Karpas-422 (cell line): ENCODE measurements around the gene C4orf50. TPM values are rescaled to one million over a fixed set of nuclear protein-coding genes. Genes with fewer than 3 reads are reported as not detected.

Experiments used
- DNase-seq: peaks from one replicate; pipeline ENCODE4 v3.0.0-alpha.2; 2015
- H2AFZ ChIP-seq: fragments of 200-600 bp; sonication (generic); 2 replicates; pipeline ENCODE4 v1.6.1; 2014; ENCODE audit warnings: antibody characterized with exemption, low read length, mixed read lengths
- H3K27ac ChIP-seq: fragments of 200-600 bp; sonication (generic); 2 replicates; pipeline ENCODE4 v1.5.1; 2014; ENCODE audit warnings: mild to moderate bottlenecking, low read length, moderate library complexity
- H3K27me3 ChIP-seq: fragments of 200-600 bp; sonication (generic); 2 replicates; pipeline ENCODE4 v1.6.1; 2014; ENCODE audit warnings: low read length, mixed read lengths
- H3K36me3 ChIP-seq: fragments of 200-600 bp; sonication (generic); 2 replicates; pipeline ENCODE4 v1.6.1; 2014; ENCODE audit warnings: low read length, mixed read lengths; ENCODE audit not compliant: insufficient read depth
- H3K4me1 ChIP-seq: fragments of 200-600 bp; sonication (generic); 2 replicates; pipeline ENCODE4 v1.6.1; 2014; ENCODE audit warnings: mild to moderate bottlenecking, low read length, mixed read lengths
- H3K4me2 ChIP-seq: fragments of 200-600 bp; sonication (generic); 2 replicates; pipeline ENCODE4 v1.6.1; 2014; ENCODE audit warnings: low read length, low read depth, mild to moderate bottlenecking; ENCODE audit not compliant: poor library complexity, severe bottlenecking
- H3K4me3 ChIP-seq: fragments of 200-600 bp; sonication (generic); 2 replicates; pipeline ENCODE4 v1.5.1; 2014; ENCODE audit warnings: mild to moderate bottlenecking, antibody characterized with exemption, low read length, mixed read lengths
- H3K79me2 ChIP-seq: fragments of 200-600 bp; sonication (generic); 2 replicates; pipeline ENCODE4 v1.6.1; 2014; ENCODE audit warnings: mild to moderate bottlenecking, low read length, mixed read lengths
- H3K9ac ChIP-seq: fragments of 200-600 bp; sonication (generic); 2 replicates; pipeline ENCODE4 v1.6.0; 2014; ENCODE audit warnings: low read length
- H3K9me2 ChIP-seq: fragments of 200-600 bp; sonication (generic), shearing (Covaris generic); replicated peaks from 2 replicates; pipeline ENCODE4 v1.6.0; 2014; ENCODE audit warnings: mild to moderate bottlenecking, low read length, moderate library complexity; ENCODE audit not compliant: insufficient read depth
- H3K9me3 ChIP-seq: fragments of 300-700, 200-600 bp; sonication (generic); 2 replicates; pipeline ENCODE4 v1.6.1; 2014; ENCODE audit warnings: low read length, mixed read lengths
- H4K20me1 ChIP-seq: fragments of 200-600 bp; sonication (generic); 2 replicates; pipeline ENCODE4 v1.6.1; 2014; ENCODE audit warnings: mild to moderate bottlenecking, antibody characterized with exemption, low read length, low read depth; ENCODE audit not compliant: insufficient read depth
- total RNA-seq: library from RNA; depleted of rRNA; stranded (reverse); fragments of >200 nt; shearing (Covaris generic); gene quantifications from 2 replicates; pipeline ENCODE4 v1.2.3, GENCODE V29; 2014; ENCODE audit warnings: low replicate concordance

Gene C4orf50
- total RNA-seq, 1 experiment from 2014 or later: 0.19 TPM

- DNase-seq: peak; percentile 62
- peaks cover 6% of the 10 kb centered on the region for H3K27me3 ChIP-seq
- H3K4me2 ChIP-seq: peak overlapping the region; percentile 51
- H3K36me3 ChIP-seq: no peaks in the 10 kb centered on the region; the same call in 1 of the 2 replicates
- H3K4me3 ChIP-seq: peak overlapping the region; percentile 13; the same call in 1 of the 2 replicates
- no peaks in the 10 kb centered on the region for H3K79me2 ChIP-seq
- peak overlapping the region; percentile 25; the same call in 1 of the 2 replicates for H3K9ac ChIP-seq
- no peaks in the 10 kb centered on the region for H3K9me2 ChIP-seq
- H3K9me3 ChIP-seq: peaks cover 17% of the 10 kb centered on the region
- H2AFZ ChIP-seq: no peak overlapping the region
- H3K4me1 ChIP-seq: peaks cover 52% of the 10 kb centered on the region
- no peaks in the 10 kb centered on the region for H4K20me1 ChIP-seq
- H3K27ac ChIP-seq: no peak overlapping the region
Observed at GRCh38 chr4:5982156-5982973, 35.9 kb downstream of the C4orf50 start.

- H3K36me3 ChIP-seq: no peaks in the 10 kb centered on the region; the same call in 1 of the 2 replicates
Observed at GRCh38 chr4:5980436-5981155, 37.6 kb downstream of the C4orf50 start.

GRCh38 chr4:5979981-5980380 is 38.2 kb downstream of the C4orf50 start:
- Histone ChIP-seq H2AFZ (no peak overlapping the region), H3K4me3 (no peak overlapping the region), H4K20me1 (no peaks in the 10 kb centered on the region), H3K9ac (0 out of 2 replicates have a peak overlapping the region, but pooled peaks have one; percentile 15), H3K9me3 (peaks cover 16% of the 10 kb centered on the region), H3K27me3 (peaks cover 6% of the 10 kb centered on the region), H3K4me1 (peaks cover 56% of the 10 kb centered on the region), H3K4me2 (peak overlapping the region; percentile 34), H3K36me3 (no peaks in the 10 kb centered on the region; the same call in 1 of the 2 replicates), H3K9me2 (no peaks in the 10 kb centered on the region), H3K27ac (no peak overlapping the region), H3K79me2 (no peaks in the 10 kb centered on the region)
- peak; percentile 78 for DNase-seq

More at GRCh38 chr4:5980436-5981155, 37.6 kb downstream of the C4orf50 start:
- peaks cover 56% of the 10 kb centered on the region for H3K4me1 ChIP-seq
- no peak overlapping the region for H3K9ac ChIP-seq
- no peak overlapping the region for H3K27ac ChIP-seq
- H3K4me3 ChIP-seq: no peak overlapping the region
- H3K27me3 ChIP-seq: peaks cover 6% of the 10 kb centered on the region
- H3K9me2 ChIP-seq: no peaks in the 10 kb centered on the region
- H3K79me2 ChIP-seq: no peaks in the 10 kb centered on the region
- H3K9me3 ChIP-seq: peaks cover 17% of the 10 kb centered on the region
- DNase-seq: no peak
- H2AFZ ChIP-seq: no peak overlapping the region
- H3K4me2 ChIP-seq: peak overlapping the region; percentile 34
- H4K20me1 ChIP-seq: no peaks in the 10 kb centered on the region

- Histone ChIP-seq H3K27me3 (no peaks in the 10 kb centered on the region), H3K79me2 (no peaks in the 10 kb centered on the region), H3K9ac (no peak overlapping the region), H3K4me2 (no peak overlapping the region), H3K27ac (no peak overlapping the region), H3K36me3 (no peaks in the 10 kb centered on the region), H2AFZ (no peak overlapping the region), H4K20me1 (no peaks in the 10 kb centered on the region), H3K9me3 (no peaks in the 10 kb centered on the region), H3K4me1 (peaks cover 50% of the 10 kb centered on the region), H3K4me3 (no peak overlapping the region), H3K9me2 (no peaks in the 10 kb centered on the region)
- no peak for DNase-seq
Observed at GRCh38 chr4:5976921-5977320, 41.3 kb downstream of the C4orf50 start.

- H3K9me2 ChIP-seq: no peaks in the 10 kb centered on the region
- no peaks in the 10 kb centered on the region for H3K9me3 ChIP-seq
- no peak overlapping the region for H3K4me3 ChIP-seq
- no peaks in the 10 kb centered on the region for H4K20me1 ChIP-seq
- no peaks in the 10 kb centered on the region for H3K36me3 ChIP-seq
- no peaks in the 10 kb centered on the region for H3K27me3 ChIP-seq
- H3K27ac ChIP-seq: no peak overlapping the region
- no peak overlapping the region for H2AFZ ChIP-seq
- peak; percentile 66 for DNase-seq
- peaks cover 50% of the 10 kb centered on the region for H3K4me1 ChIP-seq
- H3K9ac ChIP-seq: no peak overlapping the region
- no peak overlapping the region for H3K4me2 ChIP-seq
- no peaks in the 10 kb centered on the region for H3K79me2 ChIP-seq
Observed at GRCh38 chr4:5976431-5976830, 41.8 kb downstream of the C4orf50 start.

- Histone ChIP-seq H3K9me2 (no peaks in the 10 kb centered on the region), H3K27ac (no peak overlapping the region), H4K20me1 (no peaks in the 10 kb centered on the region), H3K79me2 (no peaks in the 10 kb centered on the region), H3K9me3 (no peaks in the 10 kb centered on the region), H3K9ac (no peak overlapping the region), H3K27me3 (no peaks in the 10 kb centered on the region), H3K4me1 (peaks cover 47% of the 10 kb centered on the region), H2AFZ (no peak overlapping the region), H3K4me3 (no peak overlapping the region), H3K4me2 (no peak overlapping the region), H3K36me3 (no peaks in the 10 kb centered on the region)
- no peak for DNase-seq
Observed at GRCh38 chr4:5974321-5974720, 43.9 kb downstream of the C4orf50 start.

GRCh38 chr4:5973486-5974220 is 44.6 kb downstream of the C4orf50 start:
- Histone ChIP-seq H3K79me2 (no peaks in the 10 kb centered on the region), H3K36me3 (no peaks in the 10 kb centered on the region), H3K9ac (no peak overlapping the region), H3K27me3 (0 out of 2 replicates have a peak, but pooled peaks cover 2% of the 10 kb centered on the region), H3K9me2 (no peaks in the 10 kb centered on the region), H3K4me1 (peaks cover 44% of the 10 kb centered on the region), H3K9me3 (no peaks in the 10 kb centered on the region), H3K4me3 (no peak overlapping the region), H3K4me2 (no peak overlapping the region), H4K20me1 (no peaks in the 10 kb centered on the region), H3K27ac (no peak overlapping the region), H2AFZ (no peak overlapping the region)
- DNase-seq: no peak
